HUES6 (cell line): ENCODE data around the gene MORN5.

Experiments used
- H3K27ac ChIP-seq: 2 replicates; pipeline ENCODE4 v1.7.0; 2013; ENCODE audit warnings: low read depth, mild to moderate bottlenecking, low read length, inconsistent platforms
- H3K27me3 ChIP-seq: 2 replicates; pipeline ENCODE4 v1.6.1; 2013; ENCODE audit warnings: low read length; ENCODE audit not compliant: control insufficient read depth, insufficient read depth
- H3K36me3 ChIP-seq: 2 replicates; pipeline ENCODE4 v1.6.1; 2013; ENCODE audit warnings: low read length; ENCODE audit not compliant: control insufficient read depth, insufficient read depth
- H3K4me1 ChIP-seq: 2 replicates; pipeline ENCODE4 v1.6.1; 2013; ENCODE audit warnings: low read length; ENCODE audit not compliant: control insufficient read depth, insufficient read depth
- H3K4me3 ChIP-seq: 2 replicates; pipeline ENCODE4 v1.5.1; 2013; ENCODE audit warnings: low read depth, low read length
- H3K9ac ChIP-seq: one replicate; pipeline ENCODE4 v1.6.1; 2013; ENCODE audit warnings: mild to moderate bottlenecking, low read length
- H3K9me3 ChIP-seq: 2 replicates; pipeline ENCODE4 v1.6.1; 2013; ENCODE audit warnings: low read depth, low read length; ENCODE audit not compliant: control insufficient read depth, insufficient read depth

MORN5 gene

GRCh38 chr9:122179054-122179689 lies 19.5 kb downstream of the MORN5 start:
- H3K4me1 ChIP-seq = no peaks in the 10 kb centered on the region
- no peaks in the 10 kb centered on the region for H3K9me3 ChIP-seq
- H3K4me3 ChIP-seq = no peak overlapping the region
- H3K9ac ChIP-seq = no peak overlapping the region
- H3K27ac ChIP-seq = no peak overlapping the region
- peaks cover under 1% of the 10 kb centered on the region; the same call in 1 of the 2 replicates for H3K27me3 ChIP-seq
- no peaks in the 10 kb centered on the region for H3K36me3 ChIP-seq

GRCh38 chr9:122179690-122180074 lies 20.0 kb downstream of the MORN5 start:
- H3K27ac ChIP-seq = no peak overlapping the region
- no peak overlapping the region for H3K4me3 ChIP-seq
- no peaks in the 10 kb centered on the region for H3K4me1 ChIP-seq
- H3K9me3 ChIP-seq = no peaks in the 10 kb centered on the region
- no peak overlapping the region for H3K9ac ChIP-seq
- H3K36me3 ChIP-seq = no peaks in the 10 kb centered on the region
- no peaks in the 10 kb centered on the region for H3K27me3 ChIP-seq

- Histone ChIP-seq H3K27me3 (no peaks in the 10 kb centered on the region), H3K4me3 (no peak overlapping the region), H3K9ac (no peak overlapping the region), H3K4me1 (no peaks in the 10 kb centered on the region), H3K27ac (no peak overlapping the region), H3K9me3 (no peaks in the 10 kb centered on the region), H3K36me3 (no peaks in the 10 kb centered on the region)
These were observed 20.9 kb downstream of the MORN5 start for GRCh38 chr9:122180633-122181032.

- Histone ChIP-seq H3K36me3 (no peaks in the 10 kb centered on the region), H3K27me3 (no peaks in the 10 kb centered on the region), H3K9me3 (no peaks in the 10 kb centered on the region), H3K4me3 (no peak overlapping the region), H3K27ac (no peak overlapping the region), H3K9ac (no peak overlapping the region), H3K4me1 (no peaks in the 10 kb centered on the region)
These were observed 23.8 kb downstream of the MORN5 start for GRCh38 chr9:122183501-122183900.

DNA sequence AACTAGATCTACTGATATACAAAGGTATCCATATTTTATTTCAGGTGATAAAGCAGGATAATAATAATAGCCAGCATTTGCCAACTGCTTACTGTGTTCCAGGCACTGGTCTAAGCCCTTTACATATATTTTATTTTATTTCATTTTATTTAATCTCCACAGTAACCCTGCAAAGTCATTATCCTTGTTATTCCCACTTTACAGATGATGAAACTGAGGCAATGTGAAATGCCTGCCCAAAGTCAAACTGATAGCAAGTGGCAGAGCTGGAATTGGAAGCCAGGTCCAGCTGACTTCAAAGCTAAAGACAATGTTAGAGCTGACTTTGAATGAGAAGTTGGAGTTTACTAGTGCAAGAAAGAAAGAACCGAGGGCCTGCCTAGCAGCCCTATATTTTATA lies 24.8 kb downstream of the MORN5 start:
- Histone ChIP-seq H3K4me1 (no peaks in the 10 kb centered on the region), H3K4me3 (no peak overlapping the region), H3K9me3 (no peaks in the 10 kb centered on the region), H3K36me3 (no peaks in the 10 kb centered on the region), H3K9ac (no peak overlapping the region), H3K27me3 (no peaks in the 10 kb centered on the region), H3K27ac (no peak overlapping the region)

GRCh38 chr9:122186301-122186700 lies 26.6 kb downstream of the MORN5 start:
- Histone ChIP-seq H3K9ac (no peak overlapping the region), H3K9me3 (no peaks in the 10 kb centered on the region), H3K27ac (no peak overlapping the region), H3K4me3 (no peak overlapping the region), H3K4me1 (no peaks in the 10 kb centered on the region), H3K27me3 (no peaks in the 10 kb centered on the region), H3K36me3 (no peaks in the 10 kb centered on the region)

DNA sequence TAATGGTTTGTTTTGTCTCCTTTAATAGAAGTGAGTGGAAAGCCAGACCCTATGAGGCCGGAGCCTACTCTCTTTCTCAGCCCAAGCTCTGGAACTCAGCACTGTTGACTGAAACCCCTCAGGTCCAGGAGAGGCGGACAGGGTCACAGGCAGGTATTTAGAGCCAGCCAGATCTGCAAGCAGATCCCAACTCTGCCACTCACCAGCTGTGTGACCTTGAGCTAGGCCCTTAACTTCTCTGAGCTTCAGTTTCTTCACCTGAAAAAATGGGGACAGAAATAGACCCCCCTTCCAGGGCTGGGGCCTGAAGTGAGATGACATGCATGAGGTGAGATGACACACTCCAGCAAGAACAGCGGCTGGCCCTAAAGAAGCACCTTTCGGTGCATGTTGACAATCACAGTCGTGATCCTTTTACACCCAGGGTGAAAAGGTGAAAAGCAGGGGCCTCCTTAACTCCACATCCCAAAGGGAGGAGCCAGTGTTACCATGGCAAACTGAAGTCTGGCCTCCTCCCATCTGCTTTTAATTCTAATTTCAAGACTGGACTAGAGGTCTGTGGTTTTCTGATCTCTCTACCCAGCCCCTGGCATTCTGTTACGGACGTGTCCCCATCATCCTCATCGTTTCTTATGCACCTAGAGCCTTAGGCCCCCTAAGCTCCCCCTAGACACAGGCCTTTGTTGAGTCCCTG lies 27.2 kb downstream of the MORN5 start:
- H3K27me3 ChIP-seq = no peaks in the 10 kb centered on the region
- no peak overlapping the region for H3K4me3 ChIP-seq
- no peak overlapping the region for H3K9ac ChIP-seq
- no peaks in the 10 kb centered on the region for H3K9me3 ChIP-seq
- H3K4me1 ChIP-seq = 0 out of 2 replicates have a peak, but pooled peaks cover 2% of the 10 kb centered on the region
- H3K36me3 ChIP-seq = no peaks in the 10 kb centered on the region
- H3K27ac ChIP-seq = no peak overlapping the region

DNA sequence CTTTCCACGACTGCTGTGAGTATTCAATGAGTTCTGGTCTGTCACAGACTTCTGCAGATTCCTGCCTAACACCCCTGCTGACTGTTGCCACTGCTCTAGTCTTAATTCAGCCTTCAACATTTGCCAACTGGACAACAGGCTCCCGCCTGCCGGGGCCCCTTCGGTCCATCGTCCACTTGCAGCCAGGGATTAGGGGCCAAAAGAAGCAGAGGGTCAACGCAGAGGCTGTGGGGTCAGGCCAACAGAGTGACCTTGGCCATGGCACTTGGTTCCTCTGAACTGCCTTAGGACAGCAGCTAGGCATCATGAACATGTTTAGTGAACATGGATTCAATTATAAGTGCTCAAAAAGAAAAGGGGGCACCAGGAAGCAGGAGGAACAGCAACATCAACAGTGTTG lies 28.7 kb downstream of the MORN5 start:
- no peaks in the 10 kb centered on the region for H3K27me3 ChIP-seq
- H3K27ac ChIP-seq = no peak overlapping the region
- no peak overlapping the region for H3K4me3 ChIP-seq
- H3K36me3 ChIP-seq = no peaks in the 10 kb centered on the region
- H3K4me1 ChIP-seq = peaks cover 14% of the 10 kb centered on the region; the same call in 1 of the 2 replicates
- no peak overlapping the region for H3K9ac ChIP-seq
- no peaks in the 10 kb centered on the region for H3K9me3 ChIP-seq

- Histone ChIP-seq H3K9ac (no peak overlapping the region), H3K36me3 (no peaks in the 10 kb centered on the region), H3K27me3 (no peaks in the 10 kb centered on the region), H3K27ac (no peak overlapping the region), H3K9me3 (no peaks in the 10 kb centered on the region), H3K4me1 (peaks cover 14% of the 10 kb centered on the region; the same call in 1 of the 2 replicates), H3K4me3 (no peak overlapping the region)
These were observed 31.1 kb downstream of the MORN5 start for GRCh38 chr9:122190597-122191381.

DNA sequence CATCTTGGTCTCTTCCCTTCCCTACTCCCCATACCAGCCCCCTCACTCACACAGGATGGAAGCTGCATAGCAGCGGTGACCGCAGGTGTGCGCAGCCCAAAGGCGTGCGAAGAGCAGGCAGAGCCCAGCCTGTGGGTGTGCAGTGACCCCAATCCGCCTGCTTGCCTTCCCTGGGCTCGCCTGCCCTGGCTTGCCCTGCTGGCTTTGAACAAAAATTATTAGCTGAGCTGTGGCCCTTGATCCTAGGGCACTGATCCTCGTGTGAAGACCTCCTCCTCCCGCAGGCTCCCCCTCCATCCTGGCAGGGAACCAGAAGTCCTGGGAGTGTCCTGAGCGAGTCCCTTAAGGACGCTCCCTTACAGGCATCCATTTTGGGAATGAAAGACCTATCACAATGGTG lies 31.9 kb downstream of the MORN5 start:
- Histone ChIP-seq H3K27me3 (no peaks in the 10 kb centered on the region), H3K4me3 (no peak overlapping the region), H3K27ac (no peak overlapping the region), H3K9me3 (no peaks in the 10 kb centered on the region), H3K36me3 (no peaks in the 10 kb centered on the region), H3K9ac (no peak overlapping the region), H3K4me1 (peaks cover 14% of the 10 kb centered on the region; the same call in 1 of the 2 replicates)
